Thoracic aorta (tissue), 2 donors: ENCODE data around the gene TREH. TPM values are rescaled to one million over a fixed set of nuclear protein-coding genes. Genes with fewer than 3 reads are reported as not detected.
A peak's percentile ranks its signal among the peaks of the same experiment; 100 is the strongest.

Experiments
- ATAC-seq: fragments of 150-250 bp; one replicate; pipeline ENCODE4 v1.8.0; 2017; ENCODE audit warnings: low read depth; ENCODE audit not compliant: insufficient number of reproducible peaks, low FRiP score
- DNase-seq: peaks from one replicate; pipeline ENCODE4 v3.0.0-alpha.2; 2020; ENCODE audit warnings: low spot score
- H3K27ac ChIP-seq, 2 donors: fragments of 200-600 bp; sonication (generic); 1 replicate in 1 of 2; 2 replicates in 1 of 2; pipeline ENCODE4 v1.5.1; 2016; ENCODE audit warnings: mild to moderate bottlenecking in 2 of 2, moderate library complexity in 2 of 2
- H3K27me3 ChIP-seq: fragments of 200-600 bp; sonication (generic); replicated peaks from 2 replicates; pipeline ENCODE4 v1.6.0; 2016; ENCODE audit warnings: mild to moderate bottlenecking; ENCODE audit not compliant: insufficient read depth
- H3K36me3 ChIP-seq: fragments of 200-600 bp; sonication (generic); one replicate; pipeline ENCODE4 v1.5.1; 2016
- H3K4me1 ChIP-seq, 2 donors: fragments of 200-600 bp; sonication (generic); 1 replicate in 1 of 2; 2 replicates in 1 of 2; pipeline versions ENCODE4 v1.5.1 to v1.6.0; 2016; ENCODE audit warnings: low read depth in 2 of 2, mild to moderate bottlenecking in 1 of 2; ENCODE audit not compliant: control insufficient read depth in 1 of 2
- H3K4me3 ChIP-seq: fragments of 200-600 bp; sonication (generic); 2 replicates; pipeline ENCODE4 v1.5.1; 2016; ENCODE audit warnings: mild to moderate bottlenecking
- H3K9me3 ChIP-seq: fragments of 200-600 bp; sonication (generic); 2 replicates; pipeline ENCODE4 v1.5.1; 2016
- CTCF ChIP-seq: fragments of 200-600 bp; sonication (generic); IDR thresholded peaks from one replicate; pipeline ENCODE4 v1.5.1; 2019; ENCODE audit warnings: antibody characterized with exemption
- total RNA-seq, 2 donors: library from RNA; depleted of rRNA; stranded (reverse); fragments of >200 nt; gene quantifications; one replicate each; pipeline versions ENCODE4 v1.1.0 to v1.2.3, GENCODE V29; 2016

Gene TREH
- total RNA-seq, 2 donors from 2014 or later: not detected

GRCh38 chr11:118625976-118626375 is 53.5 kb downstream of the TREH start:
- no peak for TF ChIP-seq CTCF
- peak overlapping the region in 1 of 2 donors; percentile 31 for H3K27ac ChIP-seq
- peaks cover 3 to 78% of the 10 kb centered on the region in 2 donors for H3K4me1 ChIP-seq
- no peak overlapping the region for H3K4me3 ChIP-seq
- no peaks in the 10 kb centered on the region for H3K9me3 ChIP-seq
- H3K36me3 ChIP-seq: peaks cover 42% of the 10 kb centered on the region
- no peaks in the 10 kb centered on the region for H3K27me3 ChIP-seq
- ATAC-seq (no peak), DNase-seq (no peak)

- Histone ChIP-seq H3K4me1 (peaks cover 12 to 83% of the 10 kb centered on the region in 2 donors), H3K9me3 (no peaks in the 10 kb centered on the region), H3K4me3 (no peak overlapping the region), H3K27ac (peak overlapping the region; percentile 31 to 42), H3K36me3 (peaks cover 36% of the 10 kb centered on the region), H3K27me3 (no peaks in the 10 kb centered on the region)
- no peak for TF ChIP-seq CTCF
- DNase-seq: no peak
- ATAC-seq: no peak
Observed at GRCh38 chr11:118625036-118625690, 54.3 kb downstream of the TREH start.

- TF ChIP-seq CTCF: no peak
- H3K4me3 ChIP-seq: peak overlapping the region; percentile 75
- peak overlapping the region; percentile 89 to 98 for H3K27ac ChIP-seq
- peaks cover 34% of the 10 kb centered on the region for H3K36me3 ChIP-seq
- no peaks in the 10 kb centered on the region for H3K27me3 ChIP-seq
- ATAC-seq (no peak), DNase-seq (no peak)
- H3K9me3 ChIP-seq: no peaks in the 10 kb centered on the region
- H3K4me1 ChIP-seq: peaks cover 23 to 82% of the 10 kb centered on the region in 2 donors
Observed at GRCh38 chr11:118623269-118623655, 56.2 kb downstream of the TREH start.

- Histone ChIP-seq H3K4me3 (peak overlapping the region; percentile 75), H3K4me1 (peaks cover 30 to 82% of the 10 kb centered on the region in 2 donors), H3K36me3 (peaks cover 27% of the 10 kb centered on the region), H3K9me3 (no peaks in the 10 kb centered on the region), H3K27ac (peak overlapping the region; percentile 89 to 98), H3K27me3 (no peaks in the 10 kb centered on the region)
- no peak for TF ChIP-seq CTCF
- DNase-seq (no peak), ATAC-seq (peak; percentile 5)
Observed at GRCh38 chr11:118622376-118623268, 56.8 kb downstream of the TREH start.

GRCh38 chr11:118621784-118622375 is 57.6 kb downstream of the TREH start:
- no peak for TF ChIP-seq CTCF
- H3K9me3 ChIP-seq: no peaks in the 10 kb centered on the region
- H3K4me1 ChIP-seq: peaks cover 31 to 85% of the 10 kb centered on the region in 2 donors
- peak overlapping the region; percentile 75 for H3K4me3 ChIP-seq
- peak overlapping the region; percentile 89 to 98 for H3K27ac ChIP-seq
- peaks cover 20% of the 10 kb centered on the region for H3K36me3 ChIP-seq
- H3K27me3 ChIP-seq: no peaks in the 10 kb centered on the region
- ATAC-seq: no peak
- no peak for DNase-seq
